IMR-90 (cell line): ENCODE data around the gene CYB5RL. TPM values are rescaled to one million over a fixed set of nuclear protein-coding genes. Genes with fewer than 3 reads are reported as not detected.

Experiments
- ATAC-seq: fragments of 200-7000 bp; cut with Tn5 transposase; 2 replicates; pipeline ENCODE4 v1.9.1; 2020; ENCODE audit warnings: low read depth, mild to moderate bottlenecking, moderate library complexity
- BruUV-seq: library from RNA; stranded (reverse); fragments of 400-500 nt; replicated peaks from 2 replicates; lab custom pipeline; 2021; lab: Mats Ljungman, UMichigan
- CTCF ChIA-PET: fragments of 300-600 bp; formaldehyde crosslinking; extraction: SDS; loops from one replicate; lab custom pipeline; 2021; ENCODE audit warnings: antibody characterized with exemption; lab: Yijun Ruan, JAX
- POLR2A ChIA-PET: fragments of 300-600 bp; sonication (Branson Sonifier 250); formaldehyde crosslinking; loops from one replicate; lab custom pipeline; 2022; ENCODE audit warnings: antibody characterized with exemption; ENCODE audit not compliant: unreplicated experiment; lab: Charles Lee
- DNase-seq: peaks from one replicate; pipeline ENCODE4 v3.0.0; 2013
- H2AFZ ChIP-seq: replicated peaks from 2 replicates; pipeline ENCODE3; 2013; ENCODE audit warnings: low read length, mild to moderate bottlenecking; ENCODE audit not compliant: poor library complexity
- H2AK5ac ChIP-seq: 2 replicates; pipeline ENCODE4 v1.6.1; 2013; ENCODE audit warnings: low read depth, low read length, inconsistent platforms
- H2AK9ac ChIP-seq: replicated peaks from 2 replicates; pipeline ENCODE3; 2013; ENCODE audit warnings: mild to moderate bottlenecking, low read depth, low read length, moderate library complexity; ENCODE audit not compliant: poor library complexity
- H2BK120ac ChIP-seq: 2 replicates; pipeline ENCODE4 v1.6.1; 2013; ENCODE audit warnings: low read depth, low read length, inconsistent platforms
- H2BK15ac ChIP-seq: 3 replicates; pipeline ENCODE4 v1.6.1; 2013; ENCODE audit warnings: low read depth, low read length, inconsistent platforms
- H2BK20ac ChIP-seq: 2 replicates; pipeline ENCODE4 v1.6.1; 2013; ENCODE audit warnings: low read depth, mild to moderate bottlenecking, inconsistent platforms, low read length, moderate library complexity
- H2BK5ac ChIP-seq: 2 replicates; pipeline ENCODE4 v1.6.1; 2013; ENCODE audit warnings: mild to moderate bottlenecking, low read depth, low read length, inconsistent platforms; ENCODE audit not compliant: poor library complexity, severe bottlenecking
- H3K14ac ChIP-seq: replicated peaks from 2 replicates; pipeline ENCODE4 v1.6.1; 2013; ENCODE audit warnings: low read depth, low read length, inconsistent platforms
- H3K18ac ChIP-seq: 2 replicates; pipeline ENCODE4 v1.6.1; 2013; ENCODE audit warnings: low read depth, low read length, control low read depth
- H3K23ac ChIP-seq: 2 replicates; pipeline ENCODE4 v1.6.1; 2013; ENCODE audit warnings: low read depth, low read length, inconsistent platforms
- H3K27ac ChIP-seq: 2 replicates; pipeline ENCODE4 v1.5.1; 2013; ENCODE audit warnings: mild to moderate bottlenecking, control low read depth, low read length; ENCODE audit not compliant: insufficient read depth
- H3K27me3 ChIP-seq: 2 replicates; pipeline ENCODE4 v1.6.1; 2013; ENCODE audit warnings: low read length; ENCODE audit not compliant: control insufficient read depth, insufficient read depth
- H3K36me3 ChIP-seq: 2 replicates; pipeline ENCODE4 v1.6.1; 2013; ENCODE audit warnings: low read length, mixed read lengths; ENCODE audit not compliant: control insufficient read depth, insufficient read depth
- H3K4ac ChIP-seq: 2 replicates; pipeline ENCODE4 v1.6.1; 2013; ENCODE audit warnings: low read depth, low read length, inconsistent platforms
- H3K4me1 ChIP-seq: 2 replicates; pipeline ENCODE4 v1.6.1; 2013; ENCODE audit warnings: low read length, mixed read lengths; ENCODE audit not compliant: control insufficient read depth, insufficient read depth
- H3K4me2 ChIP-seq: 2 replicates; pipeline ENCODE4 v1.6.1; 2013; ENCODE audit warnings: low read depth, mild to moderate bottlenecking, control low read depth, low read length, moderate library complexity
- H3K4me3 ChIP-seq: 2 replicates; pipeline ENCODE4 v1.5.1; 2013; ENCODE audit warnings: low read depth, mild to moderate bottlenecking, control low read depth, low read length, moderate library complexity; ENCODE audit not compliant: insufficient read depth
- H3K56ac ChIP-seq: 2 replicates; pipeline ENCODE4 v1.6.1; 2013; ENCODE audit warnings: low read length, inconsistent platforms; ENCODE audit not compliant: insufficient read depth; ENCODE audit errors: extremely low read depth
- H3K79me1 ChIP-seq, 2 experiments: 2 replicates each; pipeline ENCODE4 v1.6.1; 2013; ENCODE audit warnings: low read length in 2 of 2, inconsistent platforms in 1 of 2, low read depth in 1 of 2
- H3K9ac ChIP-seq: 2 replicates; pipeline ENCODE4 v1.6.1; 2013; ENCODE audit warnings: low read depth, low read length, control low read depth
- H3K9me1 ChIP-seq: 2 replicates; pipeline ENCODE4 v1.6.1; 2013; ENCODE audit warnings: low read length, inconsistent platforms; ENCODE audit not compliant: insufficient read depth
- H3K9me3 ChIP-seq: 2 replicates; pipeline ENCODE4 v1.6.1; 2013; ENCODE audit warnings: low read length; ENCODE audit not compliant: control insufficient read depth, insufficient read depth
- H4K20me1 ChIP-seq: 2 replicates; pipeline ENCODE4 v1.6.1; 2013; ENCODE audit warnings: low read length, inconsistent platforms; ENCODE audit not compliant: insufficient read depth
- H4K5ac ChIP-seq: 2 replicates; pipeline ENCODE4 v1.6.1; 2013; ENCODE audit warnings: mild to moderate bottlenecking, low read depth, low read length, control low read depth
- H4K8ac ChIP-seq, 2 experiments: 2 replicates each; pipeline ENCODE4 v1.6.1; 2013; ENCODE audit warnings: low read depth in 2 of 2, low read length in 2 of 2, control low read depth in 1 of 2, inconsistent platforms in 1 of 2
- H4K91ac ChIP-seq: 2 replicates; pipeline ENCODE4 v1.6.1; 2013; ENCODE audit warnings: low read depth, low read length, inconsistent platforms; ENCODE audit not compliant: insufficient read depth
- BHLHE40 ChIP-seq: fragments of 150-350 bp; IDR thresholded peaks from 2 replicates; pipeline ENCODE4 v1.6.1; 2016; ENCODE audit warnings: mild to moderate bottlenecking, low read depth, low read length
- CEBPB ChIP-seq: IDR thresholded peaks from 2 replicates; pipeline ENCODE4 v1.6.1; 2012; ENCODE audit warnings: low read depth, low read length, improper control_type of control experiment
- CHD1 ChIP-seq: IDR thresholded peaks from 2 replicates; pipeline ENCODE4 v1.6.1; 2012; ENCODE audit warnings: low read depth, low read length, improper control_type of control experiment
- CTCF ChIP-seq: conservative IDR thresholded peaks from 2 replicates; pipeline ENCODE4 v1.5.1; 2012; ENCODE audit warnings: mild to moderate bottlenecking, low read depth, low read length, improper control_type of control experiment
- ELK1 ChIP-seq: fragments of 150-350 bp; IDR thresholded peaks from 2 replicates; pipeline ENCODE4 v1.6.1; 2016; ENCODE audit warnings: low read depth, mild to moderate bottlenecking, low read length, moderate library complexity, borderline replicate concordance
- FOS ChIP-seq: fragments of 150-350 bp; IDR thresholded peaks from 2 replicates; pipeline ENCODE4 v1.6.1; 2016; ENCODE audit warnings: low read depth, low read length
- MAFK ChIP-seq: IDR thresholded peaks from 2 replicates; pipeline ENCODE4 v1.6.1; 2012; ENCODE audit warnings: low read depth, low read length, improper control_type of control experiment
- MAZ ChIP-seq: IDR thresholded peaks from 2 replicates; pipeline ENCODE4 v1.6.1; 2012; ENCODE audit warnings: low read depth, mild to moderate bottlenecking, low read length, improper control_type of control experiment, moderate library complexity, borderline replicate concordance
- MXI1 ChIP-seq: IDR thresholded peaks from 2 replicates; pipeline ENCODE4 v1.6.1; 2012; ENCODE audit warnings: low read depth, mild to moderate bottlenecking, low read length, moderate library complexity, borderline replicate concordance
- NFE2L2 ChIP-seq: fragments of 150-350 bp; IDR thresholded peaks from 2 replicates; pipeline ENCODE4 v1.6.1; 2016; ENCODE audit warnings: low read depth, mild to moderate bottlenecking, low read length
- POLR2A ChIP-seq: IDR thresholded peaks from 2 replicates; pipeline ENCODE4 v1.6.1; 2012; ENCODE audit warnings: mild to moderate bottlenecking, low read depth, low read length
- RAD21 ChIP-seq: IDR thresholded peaks from 2 replicates; pipeline ENCODE4 v1.6.1; 2012; ENCODE audit warnings: low read length, improper control_type of control experiment
- RCOR1 ChIP-seq: IDR thresholded peaks from 2 replicates; pipeline ENCODE4 v1.6.1; 2012; ENCODE audit warnings: mild to moderate bottlenecking, low read length, improper control_type of control experiment; ENCODE audit not compliant: insufficient replicate concordance
- RFX5 ChIP-seq: IDR thresholded peaks from 2 replicates; pipeline ENCODE4 v1.8.0; 2012; ENCODE audit warnings: low read depth, mild to moderate bottlenecking, low read length, moderate library complexity
- SMC3 ChIP-seq: fragments of 150-350 bp; IDR thresholded peaks from 2 replicates; pipeline ENCODE4 v1.6.1; 2016; ENCODE audit warnings: low read depth, mild to moderate bottlenecking, antibody characterized with exemption, low read length, moderate library complexity
- USF2 ChIP-seq: fragments of 150-350 bp; IDR thresholded peaks from 2 replicates; pipeline ENCODE4 v1.6.1; 2017; ENCODE audit warnings: mild to moderate bottlenecking, antibody characterized with exemption, low read length, low read depth
- WGBS, 2 experiments: methylation state at CpG; one replicate each; pipeline versions ENCODE4 v1.1.5 to v1.1.7; 2013; ENCODE audit warnings: missing lambda C conversion rate in 2 of 2; ENCODE audit not compliant: insufficient read length in 1 of 2; ENCODE audit errors: extremely low coverage in 2 of 2; 5-methylcytosine and 5-hydroxymethylcytosine counted together
- dilution Hi-C: fragments of 300-500 bp; cut with HindIII; formaldehyde crosslinking; loops from one replicate; pipeline ENCODE4 v1.14.3; 2018; ENCODE audit warnings: low sequenced_read_pairs; ENCODE audit not compliant: unreplicated experiment
- in situ Hi-C: fragments of 300-500 bp; cut with MboI; formaldehyde crosslinking; loops from 3 replicates; pipeline ENCODE4 v1.14.3; 2019; ENCODE audit warnings: low sequenced_read_pairs, inconsistent platforms, mixed read lengths
- intact Hi-C: fragments of 100-400 bp; cut with micrococcal nuclease; formaldehyde crosslinking; loops from 2 replicates; pipeline ENCODE4 v1.10.0; 2022
- polyA plus RNA-seq, 3 experiments: library from polyadenylated mRNA; depleted of rRNA; stranded (reverse); fragments of >200 nt; gene quantifications; 2 replicates each; pipeline ENCODE4 v1.2.3, GENCODE V29; 2012; ENCODE audit warnings: low replicate concordance in 1 of 3
- total RNA-seq: library from RNA; depleted of rRNA; stranded (reverse); fragments of >200 nt; gene quantifications from 2 replicates; pipeline ENCODE4 v1.2.3, GENCODE V29; 2012

CYB5RL gene
- total and polyA plus RNA-seq, 2 of the 4 experiments (the other 2 are of a cell fraction): 3.8 to 4.3 TPM

- in situ Hi-C loops: loop anchor here (25.0 kb wide), 1 partner anchor 362 kb away; no protein-coding TSS in a partner anchor
- WGBS, 2 experiments: 100% methylated on average over 2 of the region's 6 CpGs; no CpG with 5 or more reads in 1 of the 2 experiments
- Histone ChIP-seq H2AK5ac (no peak overlapping the region), H3K79me1 (peaks cover 0 to 9% of the 10 kb centered on the region in 2 experiments; a peak in 1 of 4 replicates), H3K56ac (no peak overlapping the region), H3K4ac (no peak overlapping the region), H4K8ac (no peak overlapping the region), H2BK5ac (no peak overlapping the region), H2BK120ac (no peak overlapping the region), H3K14ac (no peak overlapping the region), H4K5ac (no peak overlapping the region), H3K4me3 (no peak overlapping the region), H3K27ac (no peak overlapping the region), H3K9me3 (no peaks in the 10 kb centered on the region), H2BK15ac (no peak overlapping the region), H2AFZ (no peak overlapping the region), H2AK9ac (no peak overlapping the region), H3K36me3 (peaks cover 19% of the 10 kb centered on the region; the same call in 1 of the 2 replicates), H2BK20ac (no peak overlapping the region), H3K18ac (no peak overlapping the region), H3K4me1 (peaks cover 22% of the 10 kb centered on the region), H4K20me1 (peaks cover 19% of the 10 kb centered on the region), H3K27me3 (no peaks in the 10 kb centered on the region), H4K91ac (no peak overlapping the region), H3K4me2 (no peak overlapping the region), H3K23ac (no peak overlapping the region), H3K9ac (no peak overlapping the region), H3K9me1 (peaks cover 23% of the 10 kb centered on the region)
- intact Hi-C loops: loop anchor here (10.0 kb wide), 1 partner anchor 181 kb away; the partner anchor contains the start of gene SSBP3
- ChIA-PET POLR2A (no interaction called here), CTCF (no interaction called here)
- ATAC-seq (no peak), DNase-seq (no peak)
- no peak for TF ChIP-seq RFX5
- TF ChIP-seq FOS: no peak
- no peak for TF ChIP-seq NFE2L2
- no peak for TF ChIP-seq RCOR1
- no peak for TF ChIP-seq CEBPB
- no peak for TF ChIP-seq USF2
- TF ChIP-seq CTCF: no peak
- no peak for TF ChIP-seq POLR2A
- no peak for TF ChIP-seq RAD21
- no peak for TF ChIP-seq ELK1
- TF ChIP-seq CHD1: no peak
- TF ChIP-seq MAFK: no peak
- TF ChIP-seq BHLHE40: no peak
- no peak for TF ChIP-seq SMC3
- no peak for TF ChIP-seq MXI1
- no peak for TF ChIP-seq MAZ
- BruUV-seq: no TSS peak
- dilution Hi-C loops: no loop called here
These were observed 24.4 kb upstream of the CYB5RL start for GRCh38 chr1:54224233-54224632.
